Measurements from ENCODE around the gene GRID2. TPM values are rescaled to one million over a fixed set of nuclear protein-coding genes. Genes with fewer than 3 reads are reported as not detected.

The GRID2 gene
- total and polyA plus RNA-seq, 2 of the 4 experiments (the other 2 are of a cell fraction) = under 0.01 TPM; not detected in 1

- Histone ChIP-seq H2AK9ac (replicated peaks; ENCODE audit: low read depth, low read length, poor library complexity) (no peak overlapping the region), H4K8ac (ENCODE audit: low read depth in 2 of 2, low read length in 2 of 2) (no peak overlapping the region), H3K4me1 (ENCODE audit: control insufficient read depth, insufficient read depth, low read length) (no peaks in the 10 kb centered on the region), H2AK5ac (ENCODE audit: low read depth, low read length) (no peak overlapping the region), H3K18ac (ENCODE audit: low read depth, low read length) (no peak overlapping the region), H3K4me3 (ENCODE audit: insufficient read depth, low read depth, low read length) (no peak overlapping the region), H2BK120ac (ENCODE audit: low read depth, low read length) (no peak overlapping the region), H3K9me1 (ENCODE audit: insufficient read depth, low read length) (no peaks in the 10 kb centered on the region), H2BK5ac (ENCODE audit: low read depth, low read length, poor library complexity, severe bottlenecking) (no peak overlapping the region), H3K9ac (ENCODE audit: low read depth, low read length) (no peak overlapping the region), H3K4ac (ENCODE audit: low read depth, low read length) (no peak overlapping the region), H4K5ac (ENCODE audit: low read depth, low read length) (no peak overlapping the region), H3K23ac (ENCODE audit: low read depth, low read length) (no peak overlapping the region), H2BK15ac (ENCODE audit: low read depth, low read length) (no peak overlapping the region), H4K91ac (ENCODE audit: insufficient read depth, low read depth, low read length) (no peak overlapping the region), H3K27me3 (ENCODE audit: control insufficient read depth, insufficient read depth, low read length) (no peaks in the 10 kb centered on the region), H3K56ac (ENCODE audit: extremely low read depth, insufficient read depth, low read length) (no peak overlapping the region), H3K4me2 (ENCODE audit: low read depth, low read length) (no peak overlapping the region), H2AFZ (replicated peaks; ENCODE audit: low read length, poor library complexity) (no peak overlapping the region), H3K9me3 (ENCODE audit: control insufficient read depth, insufficient read depth, low read length) (no peaks in the 10 kb centered on the region), H3K36me3 (ENCODE audit: control insufficient read depth, insufficient read depth, low read length) (no peaks in the 10 kb centered on the region), H3K79me1 (ENCODE audit: low read depth in 1 of 2, low read length in 2 of 2) (no peaks in the 10 kb centered on the region), H3K14ac (replicated peaks; ENCODE audit: low read depth, low read length) (no peak overlapping the region), H3K27ac (ENCODE audit: insufficient read depth, low read length) (no peak overlapping the region), H2BK20ac (ENCODE audit: low read depth, low read length) (no peak overlapping the region), H4K20me1 (ENCODE audit: insufficient read depth, low read length) (no peaks in the 10 kb centered on the region)
- BruUV-seq (replicated peaks) = no TSS peak
- in situ Hi-C loops (cut with MboI; ENCODE audit: low sequenced_read_pairs) = no loop called here
- no peak for ATAC-seq (ENCODE audit: low read depth)
- POLR2A ChIA-PET (ENCODE audit: unreplicated experiment) = no interaction called here
- TF ChIP-seq MAZ (IDR thresholded peaks at IDR 0.05; ENCODE audit: borderline replicate concordance, low read depth, low read length) = no peak
- TF ChIP-seq USF2 (IDR thresholded peaks at IDR 0.05; ENCODE audit: low read depth, low read length) = no peak
- TF ChIP-seq RFX5 (IDR thresholded peaks at IDR 0.05; ENCODE audit: low read depth, low read length) = no peak
- no peak for TF ChIP-seq POLR2A (IDR thresholded peaks at IDR 0.05; ENCODE audit: low read depth, low read length)
- no peak for TF ChIP-seq CEBPB (IDR thresholded peaks at IDR 0.05; ENCODE audit: low read depth, low read length)
- TF ChIP-seq RCOR1 (IDR thresholded peaks at IDR 0.05; ENCODE audit: insufficient replicate concordance, low read length) = no peak
- no peak for TF ChIP-seq SMC3 (IDR thresholded peaks at IDR 0.05; ENCODE audit: low read depth, low read length)
- no peak for TF ChIP-seq ELK1 (IDR thresholded peaks at IDR 0.05; ENCODE audit: borderline replicate concordance, low read depth, low read length)
- no peak for TF ChIP-seq MXI1 (IDR thresholded peaks at IDR 0.05; ENCODE audit: borderline replicate concordance, low read depth, low read length)
- TF ChIP-seq BHLHE40 (IDR thresholded peaks at IDR 0.05; ENCODE audit: low read depth, low read length) = no peak
- no peak for TF ChIP-seq MAFK (IDR thresholded peaks at IDR 0.05; ENCODE audit: low read depth, low read length)
- dilution Hi-C loops (cut with HindIII; ENCODE audit: low sequenced_read_pairs, unreplicated experiment) = no loop called here
- DNase-seq = no peak
- intact Hi-C loops (cut with micrococcal nuclease) = no loop called here
- CTCF ChIA-PET = no interaction called here
- no CpG with 5 or more reads among the region's 4 CpGs for WGBS, 2 experiments (ENCODE audit: extremely low coverage in 2 of 2, insufficient read length in 1 of 2)
Observed at GRCh38 chr4:93168053-93168452, 864.3 kb downstream of the GRID2 start.
